RCC 7860 (cell line): ENCODE results near the gene KRT35.
A peak's percentile ranks its signal among the peaks of the same experiment; 100 is the strongest.

Source experiments
- DNase-seq: peaks from one replicate; pipeline ENCODE4 v3.0.0-alpha.2; 2015; ENCODE audit warnings: low spot score
- FAIRE-seq: peaks from 2 replicates; lab custom pipeline; 2012; peaks lifted over from hg19 to GRCh38; lab: Jason Lieb, UNC

Gene KRT35

DNA sequence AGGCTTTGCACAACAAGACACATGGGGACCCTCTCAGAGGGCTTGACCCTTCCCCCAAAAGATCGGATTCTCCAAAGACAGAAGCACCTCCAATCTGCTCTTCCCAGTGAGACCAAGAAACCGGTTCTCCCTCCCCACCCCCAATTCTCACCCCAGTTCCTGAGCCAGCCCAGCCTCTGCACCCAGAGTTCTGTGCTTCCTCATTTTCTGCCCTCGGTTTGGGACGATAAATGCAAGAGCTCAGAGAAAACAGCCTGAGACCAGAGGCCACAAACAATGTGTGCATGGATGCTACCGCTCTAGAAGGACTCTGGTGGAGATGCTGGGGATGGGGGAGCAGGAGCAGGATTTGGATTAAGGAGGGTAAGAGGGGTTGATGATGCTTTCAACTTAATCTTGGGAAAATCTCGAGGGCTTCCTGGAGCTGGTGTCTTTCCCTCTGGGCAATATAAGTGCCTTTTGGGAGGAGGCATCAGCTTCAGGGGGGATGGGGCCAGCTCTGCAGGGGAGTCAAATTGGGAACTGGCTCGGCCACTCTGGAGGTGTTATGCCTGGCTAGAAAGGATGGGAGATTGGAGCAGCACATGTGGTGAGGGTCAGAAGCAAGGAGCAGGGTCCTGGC lies 31.7 kb upstream of the KRT35 start:
- FAIRE-seq (no peak), DNase-seq (no peak)

DNA sequence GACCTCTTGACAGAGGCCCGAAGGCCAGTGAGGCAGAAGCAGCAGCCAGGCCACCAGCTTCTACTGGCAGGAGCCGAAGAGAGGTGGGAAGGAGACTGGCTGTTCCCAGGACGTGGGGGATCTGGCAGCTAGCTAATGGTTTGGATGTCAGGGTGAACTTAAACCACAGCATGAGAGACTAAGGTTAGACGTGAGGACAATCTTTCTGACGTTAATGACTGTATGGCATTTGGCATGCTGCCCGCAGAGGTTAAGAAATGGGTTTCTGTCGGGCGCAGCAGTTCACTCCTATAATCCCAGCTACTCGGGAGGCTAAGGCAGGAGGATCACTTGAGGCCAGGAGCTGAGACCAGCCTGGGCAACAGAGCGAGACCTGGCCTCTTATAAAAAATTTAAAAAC lies 30.8 kb upstream of the KRT35 start:
- FAIRE-seq: no peak
- DNase-seq: no peak

DNA sequence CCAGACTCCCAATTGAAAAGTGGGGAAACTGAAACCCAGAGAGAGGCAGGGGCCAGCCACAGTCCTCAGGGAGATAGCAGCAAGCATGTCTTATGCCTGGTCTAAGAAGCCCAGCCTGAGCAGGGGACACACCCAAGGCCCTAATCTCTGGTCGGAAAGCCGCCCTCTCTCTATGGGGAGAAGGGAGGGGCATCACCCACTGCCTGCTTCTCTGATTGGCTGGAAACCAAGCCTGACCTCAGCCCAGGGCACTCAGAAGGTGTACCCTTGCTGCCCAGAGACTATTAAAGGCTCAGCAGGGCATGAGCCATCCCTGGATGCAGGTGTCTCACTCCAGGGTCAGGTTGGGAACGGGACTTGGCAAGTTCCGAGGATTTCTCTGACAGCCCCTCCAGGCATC lies 30.2 kb upstream of the KRT35 start:
- FAIRE-seq (no peak), DNase-seq (no peak)

DNA sequence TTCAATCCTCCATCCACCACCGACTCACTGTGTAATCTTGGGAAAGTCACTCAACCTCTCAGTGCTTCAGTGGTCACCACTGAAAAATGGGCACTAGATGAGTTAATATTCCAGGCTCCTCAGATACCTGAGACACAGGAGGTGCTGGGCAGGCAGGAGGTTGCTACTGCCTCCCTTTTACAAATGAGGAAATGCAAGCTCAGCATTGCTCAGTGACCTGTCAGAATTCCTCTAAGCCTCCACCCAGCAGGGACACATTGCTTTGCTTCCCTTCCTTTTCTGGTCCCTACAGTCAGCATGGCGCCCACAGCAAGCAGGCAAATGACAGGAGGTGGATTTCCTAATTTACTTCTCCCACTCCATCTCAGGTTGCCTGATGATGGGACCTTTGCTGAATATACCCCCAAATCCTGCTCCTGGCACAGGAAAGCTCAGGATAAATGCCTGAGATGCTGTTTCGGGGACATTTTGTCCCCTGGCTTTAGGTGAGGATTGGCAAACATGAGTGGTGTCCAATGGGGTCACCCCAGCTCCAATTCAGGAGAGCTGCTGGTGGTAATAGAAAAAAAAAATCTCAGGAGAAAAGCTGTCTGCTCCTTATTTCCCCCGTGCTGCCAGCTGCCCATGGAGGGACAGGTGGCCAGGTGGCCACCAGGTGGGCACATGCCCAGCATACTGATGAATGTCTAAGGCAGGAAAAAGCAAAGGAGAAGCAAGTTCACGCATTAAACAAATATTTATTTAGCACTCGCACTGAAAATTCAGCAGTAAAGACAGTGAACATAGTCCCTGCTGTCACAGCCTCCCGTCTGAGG lies 29.5 kb upstream of the KRT35 start:
- peak; percentile 11 for DNase-seq
- no peak for FAIRE-seq

DNA sequence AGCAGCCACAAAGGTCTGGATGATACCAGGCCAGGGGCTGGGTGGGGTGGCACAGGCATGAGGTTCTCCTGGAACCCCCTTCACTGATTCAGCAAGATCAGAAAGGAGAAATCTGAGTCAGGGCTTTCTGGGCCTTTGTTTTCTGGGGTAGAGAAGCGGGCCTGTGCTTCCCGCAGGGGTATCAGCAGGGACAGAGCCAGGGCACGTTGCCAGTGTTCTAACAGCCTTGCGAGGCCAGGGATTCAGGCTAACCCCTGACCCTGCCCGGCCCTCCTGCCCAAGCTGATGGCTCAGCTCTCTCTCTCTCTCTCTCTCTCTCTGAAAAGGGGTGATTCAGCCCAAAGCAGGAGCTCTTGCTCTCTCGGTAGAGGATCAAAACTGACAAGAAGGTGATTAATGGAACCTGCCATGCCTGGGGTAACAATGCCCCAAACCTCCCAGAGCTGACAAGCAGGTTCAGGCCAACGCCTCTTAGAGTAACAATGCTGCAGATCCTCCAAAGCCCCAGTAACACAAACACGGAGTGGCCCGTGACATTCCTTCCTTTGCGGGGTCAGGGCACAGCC lies 26.4 kb upstream of the KRT35 start:
- FAIRE-seq: no peak
- no peak for DNase-seq

DNA sequence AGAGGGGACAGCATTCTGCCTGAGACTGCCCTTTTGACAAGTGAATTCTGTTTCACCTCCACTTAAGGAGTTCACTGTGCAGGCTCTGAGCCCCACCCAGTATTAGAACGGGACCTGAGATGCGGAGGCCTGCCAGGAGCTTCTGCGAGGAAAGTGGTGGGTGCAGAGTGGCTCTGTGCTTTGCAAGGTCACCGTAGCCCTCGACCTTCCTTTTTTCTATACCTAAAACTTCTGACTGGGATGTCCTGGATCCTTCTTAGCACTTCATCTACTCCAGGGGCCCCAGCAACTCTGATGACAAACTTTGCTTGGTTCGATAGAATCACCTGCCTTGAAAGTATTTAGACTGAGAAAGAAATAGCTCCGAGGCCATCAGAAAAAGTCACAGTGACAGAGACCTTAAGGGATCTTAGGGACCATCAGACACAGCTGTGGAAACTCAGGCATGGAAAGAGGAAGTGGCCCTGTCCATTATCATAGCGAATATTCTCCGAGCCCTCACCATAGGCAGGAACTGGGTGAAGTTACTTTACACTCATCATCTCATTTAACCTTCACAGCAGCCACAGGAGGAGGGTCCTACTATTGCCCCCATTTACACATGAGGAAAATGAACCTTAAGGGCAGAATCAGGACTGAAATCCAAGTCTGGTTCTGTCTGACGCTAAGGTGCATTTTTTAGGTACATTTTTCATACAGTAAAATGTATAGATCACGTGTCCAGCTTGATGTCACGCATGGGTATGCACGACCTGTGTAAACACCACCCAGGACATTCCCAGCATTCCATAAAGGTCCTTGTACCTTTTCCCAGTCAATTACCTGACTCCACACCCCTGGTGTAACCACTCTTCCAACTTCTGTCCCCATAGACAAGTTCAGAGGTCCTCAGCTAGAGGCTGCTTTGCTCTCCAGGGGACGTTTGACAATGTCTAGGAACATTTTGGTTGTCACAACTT lies 25.1 kb upstream of the KRT35 start:
- FAIRE-seq (no peak), DNase-seq (no peak)

DNA sequence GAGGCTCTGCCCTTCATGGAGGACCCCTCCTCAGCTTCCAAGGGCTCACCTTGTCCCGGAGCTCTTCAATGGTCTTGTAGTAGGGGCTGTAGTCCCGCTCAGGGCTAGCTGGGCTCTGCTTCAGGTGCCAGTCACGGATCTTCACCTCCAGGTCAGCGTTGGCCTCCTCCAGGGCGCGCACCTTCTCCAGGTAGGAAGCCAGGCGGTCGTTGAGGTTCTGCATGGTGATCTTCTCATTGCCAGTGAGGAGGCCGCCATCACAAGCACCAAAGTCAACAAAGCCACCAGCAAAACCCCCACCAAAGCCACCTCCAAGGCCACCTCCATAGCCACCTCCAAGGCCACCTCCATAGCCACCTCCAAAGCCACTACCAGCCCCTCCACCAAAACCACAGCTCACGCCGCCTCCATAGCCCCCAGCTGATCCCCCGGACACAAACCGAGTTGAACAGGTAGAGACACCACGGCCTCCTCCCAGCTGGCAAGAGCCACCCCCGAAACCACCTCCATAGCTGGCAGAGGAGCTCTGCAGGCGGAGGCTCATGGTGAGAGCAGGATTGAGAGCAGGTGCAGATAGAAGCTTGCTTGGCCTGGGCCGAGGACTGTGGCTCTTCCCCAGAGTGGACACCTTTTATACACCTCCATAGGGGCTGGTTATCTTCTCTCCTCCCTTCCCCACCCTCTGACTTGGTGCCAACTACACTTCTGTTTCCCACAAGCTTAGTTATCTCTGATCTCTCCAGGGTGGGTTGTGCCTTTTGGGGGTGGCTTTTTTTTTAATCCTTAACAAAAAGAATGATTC lies 24.3 kb upstream of the KRT35 start, which contains the start of gene KRT13:
Gene KRT13, minus strand, starts transcription at position 606 of the 802 bp plus-strand sequence. Its CDS starts 62 bp downstream, at position 544.
- FAIRE-seq (no peak), DNase-seq (no peak)

DNA sequence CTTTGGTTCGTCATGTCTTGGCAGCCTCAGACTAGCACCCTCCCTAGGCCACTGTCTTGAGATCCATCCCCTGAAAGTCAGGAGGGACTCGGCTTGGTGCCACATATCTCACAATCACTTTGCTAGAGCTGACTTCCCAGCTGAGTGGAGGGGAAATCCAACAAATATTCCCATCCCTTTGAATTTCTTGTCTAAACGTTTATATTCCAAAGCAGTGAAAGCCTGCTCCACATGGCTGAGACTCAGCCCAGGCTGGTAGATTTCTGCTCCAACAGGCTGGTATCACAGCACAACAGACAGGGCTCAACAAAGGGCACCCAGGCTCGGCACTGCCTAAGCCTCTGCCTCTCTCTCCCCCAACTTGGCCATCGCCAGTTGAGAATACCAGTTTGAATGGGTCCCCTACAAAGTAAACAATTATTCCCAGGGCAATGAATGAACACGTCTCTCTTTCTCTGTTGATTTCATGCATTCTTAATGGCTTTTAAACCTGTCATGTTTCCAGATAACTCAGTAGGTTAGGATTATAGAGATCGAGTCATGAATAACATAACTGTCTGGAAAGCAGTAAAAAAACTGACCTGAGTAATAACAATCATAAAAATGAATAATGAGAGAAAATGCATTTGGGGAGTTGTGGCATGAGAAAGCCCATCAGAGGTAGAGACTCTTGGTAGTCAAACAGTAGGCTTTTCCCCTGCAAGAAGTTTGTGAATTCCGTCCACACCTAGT lies 23.5 kb upstream of the KRT35 start:
- FAIRE-seq (no peak), DNase-seq (no peak)

DNA sequence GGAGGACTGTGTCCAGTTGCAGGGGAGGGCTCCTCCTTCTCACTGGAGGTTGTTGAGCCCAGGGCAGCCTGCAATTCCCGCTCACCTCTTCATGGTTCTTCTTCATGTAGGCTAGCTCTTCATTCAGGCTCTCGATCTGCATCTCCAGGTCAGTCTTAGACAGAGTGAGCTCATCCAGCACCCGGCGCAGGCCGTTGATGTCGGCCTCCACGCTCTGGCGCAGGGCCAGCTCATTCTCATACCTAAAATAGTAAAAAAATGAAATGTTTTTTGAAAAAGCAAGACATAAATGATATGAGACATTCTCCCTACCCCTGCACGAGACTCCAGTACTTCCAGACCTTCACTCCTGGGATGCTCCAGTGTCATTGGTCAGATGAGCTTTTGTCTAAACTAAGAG lies 22.3 kb upstream of the KRT35 start:
- DNase-seq (no peak), FAIRE-seq (no peak)

DNA sequence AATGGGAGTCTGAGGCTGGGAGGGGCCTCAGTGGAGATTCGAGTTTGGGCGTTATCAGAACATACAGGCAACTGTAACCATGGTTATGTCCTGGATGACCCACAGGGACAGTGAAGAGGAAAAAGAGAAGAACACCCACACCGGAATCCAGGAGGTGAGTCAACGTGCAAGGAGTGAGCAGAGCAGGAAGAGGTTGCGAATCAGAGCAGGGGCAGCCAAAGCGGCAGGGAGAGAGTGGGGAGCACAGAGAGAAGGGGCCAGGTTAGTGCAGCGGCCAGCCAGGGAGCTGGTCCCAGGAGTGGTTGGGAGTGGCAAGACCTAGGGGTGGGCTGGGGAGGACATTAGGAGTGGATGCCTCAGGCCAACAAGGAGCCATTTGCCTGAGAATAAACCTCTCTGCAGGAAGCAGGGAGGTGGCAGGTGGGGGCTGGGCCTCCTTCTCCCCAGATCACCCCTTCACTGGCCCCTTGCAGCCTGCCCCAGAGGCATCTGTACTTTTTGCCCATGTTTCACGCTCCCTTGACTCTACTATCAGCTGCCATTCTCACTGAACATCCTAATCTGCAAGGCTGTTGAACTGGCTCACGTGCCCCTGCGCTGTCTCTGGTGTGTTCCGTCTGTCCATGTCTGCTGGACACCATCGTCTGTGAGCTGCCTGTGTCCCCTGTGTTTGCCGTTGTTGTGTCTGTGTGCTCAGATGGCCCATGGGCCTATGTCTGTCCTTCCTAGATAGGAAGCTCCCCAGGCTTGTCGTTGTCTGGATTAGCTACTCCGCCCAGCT lies 19.4 kb upstream of the KRT35 start:
- FAIRE-seq (peak; percentile 63), DNase-seq (peak; percentile 92)

DNA sequence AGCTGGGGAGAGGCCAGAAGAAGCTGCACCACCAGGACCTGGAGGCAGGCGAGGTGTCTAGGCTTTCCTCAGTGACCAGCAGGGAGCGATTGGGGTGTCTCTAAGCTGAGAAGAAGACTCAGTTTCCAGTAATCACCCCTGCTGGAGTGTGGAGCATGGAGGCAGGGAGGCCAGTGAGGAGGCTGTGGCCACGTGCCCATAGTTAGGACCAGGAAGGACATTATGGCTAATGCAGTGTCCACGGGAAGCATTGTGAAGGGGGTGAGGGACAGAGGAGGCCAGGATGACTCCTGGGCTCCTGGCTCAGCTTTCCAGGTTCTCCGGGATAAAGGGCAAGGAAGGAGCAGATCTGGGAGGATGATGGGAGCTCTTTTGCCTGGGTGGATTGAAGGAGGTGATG lies 18.8 kb upstream of the KRT35 start:
- no peak for DNase-seq
- FAIRE-seq: no peak

DNA sequence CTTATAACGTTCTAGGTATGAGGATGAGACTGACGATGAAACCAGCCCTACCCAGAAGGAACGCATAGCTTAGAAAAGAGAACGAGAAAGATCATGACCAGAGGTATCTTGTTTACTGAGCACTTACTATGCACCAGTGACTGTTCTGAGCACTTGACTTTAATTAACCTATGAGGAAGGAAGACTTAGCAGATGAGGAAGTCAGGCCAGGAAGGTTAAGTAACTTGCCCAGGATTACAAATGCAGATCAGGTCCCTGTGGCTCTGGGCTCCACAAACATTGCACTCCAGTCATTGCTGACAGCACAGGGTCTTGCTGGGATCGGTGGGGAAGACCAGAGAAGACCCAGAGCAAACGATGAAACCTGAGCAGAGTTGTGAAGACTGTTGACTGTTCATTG lies 17.3 kb upstream of the KRT35 start:
- FAIRE-seq (no peak), DNase-seq (no peak)

DNA sequence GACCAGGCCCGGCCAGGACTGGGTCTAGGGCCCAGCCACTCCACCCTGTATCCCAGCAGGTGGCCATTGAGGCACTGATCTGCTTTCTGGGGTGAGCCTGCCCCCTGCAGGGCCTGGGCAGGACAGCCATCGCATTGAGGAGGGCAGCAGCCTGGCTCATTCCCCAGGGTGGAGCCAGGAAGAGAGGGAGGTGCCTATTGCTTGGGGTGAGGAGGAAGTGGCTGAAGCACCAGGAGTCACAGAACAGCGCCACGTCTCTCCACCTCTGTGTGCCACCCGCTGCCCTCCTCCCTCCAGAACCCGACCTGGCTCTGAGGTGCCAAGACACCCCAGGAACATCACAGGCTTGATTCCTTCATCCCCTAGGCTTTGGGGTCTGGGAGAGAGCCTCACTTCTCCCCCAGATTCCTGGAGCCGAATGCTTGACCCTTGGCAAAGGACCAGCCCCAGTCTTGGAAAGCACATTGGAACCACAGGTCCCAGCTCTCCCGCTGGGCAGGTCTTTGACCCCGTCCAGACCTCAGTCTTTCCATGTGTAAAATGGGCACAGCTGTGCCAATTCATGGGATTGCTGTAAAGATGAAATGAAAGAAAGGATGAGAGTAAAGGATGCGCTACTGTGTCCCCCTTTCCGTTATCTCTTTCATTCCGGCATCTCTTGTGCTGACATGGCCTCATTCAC lies 16.0 kb upstream of the KRT35 start:
- DNase-seq (peak; percentile 89), FAIRE-seq (peak; percentile 2)

DNA sequence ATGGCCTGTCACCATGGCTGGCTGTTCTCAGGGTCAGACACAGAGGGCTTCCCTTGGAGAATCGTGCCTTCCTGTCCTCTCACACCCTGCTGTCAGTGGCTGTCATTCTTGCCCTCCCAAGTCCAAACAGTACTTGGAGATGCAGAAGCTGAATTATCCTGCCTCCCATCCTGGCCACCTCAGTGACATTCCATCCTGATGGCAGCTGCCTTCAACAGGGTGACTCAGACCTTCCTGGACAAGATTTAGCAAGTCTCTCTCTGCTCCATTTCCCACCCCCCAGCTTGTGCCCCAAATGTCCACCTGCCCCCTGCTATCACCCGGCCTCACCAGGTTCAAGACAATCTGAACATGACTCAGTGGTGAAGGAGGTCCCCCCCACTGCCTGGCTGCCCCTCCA lies 13.6 kb upstream of the KRT35 start:
- FAIRE-seq: no peak
- peak; percentile 67 for DNase-seq

DNA sequence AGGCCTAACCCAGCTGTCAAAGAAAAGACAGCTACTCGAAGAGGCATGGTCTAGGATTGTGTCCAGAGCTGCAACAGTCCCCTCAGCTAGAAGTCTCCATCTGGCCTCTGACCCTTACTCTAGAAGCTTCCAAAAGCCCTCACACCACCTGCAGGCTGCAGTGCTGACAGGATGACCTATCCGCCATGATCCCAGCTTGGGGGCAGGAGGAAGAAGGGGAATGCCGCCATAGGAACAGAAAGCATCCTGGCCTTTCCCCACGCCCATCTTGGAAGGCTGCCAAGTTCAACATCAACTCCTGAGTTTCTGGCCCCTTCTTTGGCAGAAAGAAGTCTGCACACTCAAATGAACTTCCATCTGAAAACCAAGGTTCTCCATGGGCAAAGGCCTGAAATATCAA lies 11.8 kb upstream of the KRT35 start:
- FAIRE-seq (no peak), DNase-seq (peak; percentile 7)

DNA sequence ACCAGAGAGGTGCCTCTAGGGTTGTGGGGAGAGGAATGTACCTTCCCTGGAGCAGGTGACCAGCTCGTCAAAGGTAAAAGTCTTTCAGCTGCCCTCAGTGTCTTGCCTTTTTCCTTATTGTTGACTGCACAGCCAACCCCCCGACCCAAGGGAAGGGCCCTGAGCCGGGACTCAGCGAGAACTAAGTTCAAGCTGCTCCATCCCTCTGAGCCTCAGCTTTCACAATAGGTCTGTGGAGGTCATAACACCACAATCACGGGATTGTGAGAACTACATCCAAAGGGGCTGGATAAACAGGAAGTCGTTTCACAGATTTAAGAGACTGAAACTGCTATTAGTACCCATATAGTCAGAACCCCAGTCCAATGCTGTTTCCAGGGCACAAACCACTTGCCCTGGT lies 11.4 kb upstream of the KRT35 start:
- no peak for FAIRE-seq
- no peak for DNase-seq

DNA sequence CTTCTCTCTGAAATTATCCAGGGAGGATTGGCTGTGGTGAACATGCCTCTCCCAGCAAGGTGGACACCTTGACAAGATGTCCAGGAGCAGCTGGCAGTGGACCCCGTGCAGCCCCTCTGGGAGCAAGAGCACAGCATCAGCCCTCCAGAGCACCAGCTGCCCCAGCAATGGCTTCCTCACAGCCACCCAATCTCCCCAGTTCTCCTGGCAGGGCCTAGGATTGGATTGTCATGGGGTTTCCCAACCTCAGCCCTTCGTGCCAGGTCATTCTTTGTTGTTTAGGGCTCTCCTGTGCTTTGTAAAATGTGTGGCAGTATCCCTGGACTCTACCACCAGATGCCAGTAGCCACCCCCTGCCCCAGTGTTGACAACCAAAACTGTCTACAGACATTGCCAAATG lies 10.5 kb upstream of the KRT35 start:
- DNase-seq: no peak
- FAIRE-seq: no peak
